ENCODE results near the gene MAP3K6. TPM values are rescaled to one million over a fixed set of nuclear protein-coding genes. Genes with fewer than 3 reads are reported as not detected.
A peak's percentile ranks its signal among the peaks of the same experiment; 100 is the strongest.
"Not testable (repeated sequence)": the region's sequence is repeated elsewhere in the genome, so short reads cannot be mapped to it uniquely, and the experiment has no call there.

Gene MAP3K6, protein sequence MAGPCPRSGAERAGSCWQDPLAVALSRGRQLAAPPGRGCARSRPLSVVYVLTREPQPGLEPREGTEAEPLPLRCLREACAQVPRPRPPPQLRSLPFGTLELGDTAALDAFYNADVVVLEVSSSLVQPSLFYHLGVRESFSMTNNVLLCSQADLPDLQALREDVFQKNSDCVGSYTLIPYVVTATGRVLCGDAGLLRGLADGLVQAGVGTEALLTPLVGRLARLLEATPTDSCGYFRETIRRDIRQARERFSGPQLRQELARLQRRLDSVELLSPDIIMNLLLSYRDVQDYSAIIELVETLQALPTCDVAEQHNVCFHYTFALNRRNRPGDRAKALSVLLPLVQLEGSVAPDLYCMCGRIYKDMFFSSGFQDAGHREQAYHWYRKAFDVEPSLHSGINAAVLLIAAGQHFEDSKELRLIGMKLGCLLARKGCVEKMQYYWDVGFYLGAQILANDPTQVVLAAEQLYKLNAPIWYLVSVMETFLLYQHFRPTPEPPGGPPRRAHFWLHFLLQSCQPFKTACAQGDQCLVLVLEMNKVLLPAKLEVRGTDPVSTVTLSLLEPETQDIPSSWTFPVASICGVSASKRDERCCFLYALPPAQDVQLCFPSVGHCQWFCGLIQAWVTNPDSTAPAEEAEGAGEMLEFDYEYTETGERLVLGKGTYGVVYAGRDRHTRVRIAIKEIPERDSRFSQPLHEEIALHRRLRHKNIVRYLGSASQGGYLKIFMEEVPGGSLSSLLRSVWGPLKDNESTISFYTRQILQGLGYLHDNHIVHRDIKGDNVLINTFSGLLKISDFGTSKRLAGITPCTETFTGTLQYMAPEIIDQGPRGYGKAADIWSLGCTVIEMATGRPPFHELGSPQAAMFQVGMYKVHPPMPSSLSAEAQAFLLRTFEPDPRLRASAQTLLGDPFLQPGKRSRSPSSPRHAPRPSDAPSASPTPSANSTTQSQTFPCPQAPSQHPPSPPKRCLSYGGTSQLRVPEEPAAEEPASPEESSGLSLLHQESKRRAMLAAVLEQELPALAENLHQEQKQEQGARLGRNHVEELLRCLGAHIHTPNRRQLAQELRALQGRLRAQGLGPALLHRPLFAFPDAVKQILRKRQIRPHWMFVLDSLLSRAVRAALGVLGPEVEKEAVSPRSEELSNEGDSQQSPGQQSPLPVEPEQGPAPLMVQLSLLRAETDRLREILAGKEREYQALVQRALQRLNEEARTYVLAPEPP (N-terminal part only)
- total RNA-seq (2014; rRNA removed; shearing (Covaris generic)) = 8.2 and 12.1 TPM in 2 replicates

DNA sequence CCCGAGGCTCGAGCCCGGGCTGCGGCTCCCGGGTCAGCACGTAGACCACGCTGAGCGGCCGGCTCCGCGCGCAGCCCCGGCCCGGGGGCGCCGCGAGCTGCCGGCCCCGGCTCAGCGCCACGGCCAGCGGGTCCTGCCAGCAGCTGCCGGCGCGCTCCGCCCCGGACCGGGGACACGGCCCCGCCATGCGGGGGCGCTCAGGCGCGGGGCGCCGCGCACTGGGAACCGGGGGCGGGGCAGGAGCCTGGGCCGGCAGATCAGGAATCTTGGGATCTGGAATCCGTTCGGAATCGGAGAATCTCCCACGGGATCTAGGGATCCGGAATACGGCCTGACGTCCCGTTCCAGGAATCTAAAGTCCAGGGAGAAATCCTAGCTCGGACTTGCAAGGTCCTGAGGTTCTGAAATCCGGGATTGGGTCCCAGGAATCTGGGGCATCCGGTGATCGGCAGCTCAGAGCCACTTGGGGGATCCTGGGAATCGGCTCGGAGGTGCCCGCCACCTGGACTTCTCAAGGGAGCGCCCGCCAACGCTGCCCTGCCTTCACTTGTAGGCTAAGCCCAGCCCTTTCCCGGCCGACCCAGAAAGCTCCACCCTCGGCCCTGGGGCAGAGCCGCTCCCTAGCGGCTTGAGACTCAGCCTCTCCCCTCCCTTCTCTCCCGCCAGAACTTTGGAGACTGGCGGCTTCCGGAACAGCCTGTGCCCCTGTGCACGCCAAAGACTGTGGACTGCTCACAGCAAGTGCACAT lies at the start of gene MAP3K6:
Gene MAP3K6, minus strand, starts transcription at position 551 of the 749 bp plus-strand sequence. Its CDS starts 364 bp downstream, at position 187.
- DNase-seq (ENCODE audit: low read depth) = peak; percentile 90

DNA sequence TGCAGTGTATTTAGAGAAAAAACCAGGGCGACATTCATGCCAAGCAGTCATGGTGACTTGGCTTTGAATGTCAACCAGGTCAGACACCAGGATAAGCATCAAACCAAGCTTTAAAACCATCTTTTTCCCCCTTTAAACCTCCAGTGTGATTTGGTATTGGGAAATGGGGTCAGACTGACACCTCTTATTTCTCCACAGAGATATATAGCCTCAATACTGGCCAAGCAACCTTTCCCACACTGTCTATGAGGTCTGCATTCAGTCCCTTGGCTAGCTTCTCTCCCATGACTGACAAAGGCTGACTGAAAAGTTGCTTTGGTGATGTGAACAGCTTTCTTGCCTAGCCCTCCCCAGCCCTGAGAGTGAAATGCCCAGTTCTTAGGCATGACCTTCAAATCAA lies 47.3 kb upstream of the MAP3K6 start:
- DNase-seq (ENCODE audit: low read depth) = no peak

GRCh38 chr1:27413004-27413403 lies 46.2 kb upstream of the MAP3K6 start:
- no peak for DNase-seq (ENCODE audit: low read depth)

DNA sequence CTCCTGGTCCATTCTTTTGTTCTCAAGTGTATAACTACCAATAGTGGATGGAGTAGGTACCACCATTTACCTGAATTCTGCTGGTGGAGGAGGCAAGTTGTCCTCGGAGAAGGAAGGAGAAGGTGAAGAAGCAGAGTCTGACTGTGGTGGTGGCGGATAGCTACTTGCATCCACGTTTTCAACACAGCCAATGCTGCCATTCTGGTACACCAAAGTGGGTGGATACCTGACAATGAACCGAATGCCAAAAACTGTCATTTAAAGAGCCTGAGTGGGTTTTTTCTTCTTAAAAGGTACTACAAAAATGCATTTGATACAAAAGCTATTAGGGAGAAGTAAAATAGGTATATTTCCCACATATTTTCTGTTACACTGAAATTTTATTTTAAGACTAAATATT lies 45.7 kb upstream of the MAP3K6 start:
- no peak for DNase-seq (ENCODE audit: low read depth)

GRCh38 chr1:27410709-27411108 lies 43.9 kb upstream of the MAP3K6 start:
- no peak for DNase-seq (ENCODE audit: low read depth)

- DNase-seq (ENCODE audit: low read depth) = no peak
These were observed 42.9 kb upstream of the MAP3K6 start for GRCh38 chr1:27409669-27410068.

DNA sequence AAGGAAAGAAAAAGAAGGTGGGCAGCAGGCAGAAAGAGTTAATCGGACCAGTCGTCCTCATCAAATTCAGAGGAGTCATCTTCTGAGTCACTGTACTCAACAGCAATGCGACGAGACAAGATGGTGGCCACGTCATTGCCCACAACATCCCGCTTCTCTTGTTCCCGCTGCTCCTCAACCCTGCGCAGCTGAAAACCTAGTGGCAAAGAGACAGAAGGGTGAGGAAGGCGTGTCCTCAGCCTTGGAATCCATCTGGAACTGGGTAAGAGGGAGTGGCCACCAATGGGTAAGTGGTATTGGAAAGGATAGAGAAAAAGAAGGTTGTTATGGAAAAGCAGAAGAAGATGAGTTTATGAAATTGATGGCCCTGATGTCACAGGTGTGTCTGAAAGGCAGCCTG lies 41.4 kb upstream of the MAP3K6 start:
- DNase-seq (ENCODE audit: low read depth) = no peak

DNA sequence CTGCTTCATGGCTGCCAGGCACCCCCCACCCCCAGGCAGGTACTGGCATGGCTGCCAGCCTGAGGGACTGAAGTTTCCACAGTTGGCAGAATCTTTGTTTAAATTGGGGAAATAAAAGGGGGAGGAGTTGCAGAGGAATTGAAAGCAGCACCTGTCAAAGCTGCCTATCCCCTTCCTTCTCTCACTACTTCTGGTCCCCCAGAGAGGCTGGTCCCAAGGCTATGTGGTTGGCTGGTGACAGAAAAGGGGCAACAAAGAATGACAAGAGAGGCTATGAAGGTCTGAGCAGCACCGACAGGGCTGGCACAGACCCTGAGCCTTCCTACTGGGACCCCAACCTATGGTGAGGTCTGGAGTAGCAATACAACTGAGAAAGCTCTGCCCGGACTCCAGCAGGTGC lies 40.0 kb upstream of the MAP3K6 start:
- DNase-seq (ENCODE audit: low read depth) = not testable (repeated sequence)

GRCh38 chr1:27406362-27406680 lies 39.6 kb upstream of the MAP3K6 start:
- no peak for DNase-seq (ENCODE audit: low read depth)

DNA sequence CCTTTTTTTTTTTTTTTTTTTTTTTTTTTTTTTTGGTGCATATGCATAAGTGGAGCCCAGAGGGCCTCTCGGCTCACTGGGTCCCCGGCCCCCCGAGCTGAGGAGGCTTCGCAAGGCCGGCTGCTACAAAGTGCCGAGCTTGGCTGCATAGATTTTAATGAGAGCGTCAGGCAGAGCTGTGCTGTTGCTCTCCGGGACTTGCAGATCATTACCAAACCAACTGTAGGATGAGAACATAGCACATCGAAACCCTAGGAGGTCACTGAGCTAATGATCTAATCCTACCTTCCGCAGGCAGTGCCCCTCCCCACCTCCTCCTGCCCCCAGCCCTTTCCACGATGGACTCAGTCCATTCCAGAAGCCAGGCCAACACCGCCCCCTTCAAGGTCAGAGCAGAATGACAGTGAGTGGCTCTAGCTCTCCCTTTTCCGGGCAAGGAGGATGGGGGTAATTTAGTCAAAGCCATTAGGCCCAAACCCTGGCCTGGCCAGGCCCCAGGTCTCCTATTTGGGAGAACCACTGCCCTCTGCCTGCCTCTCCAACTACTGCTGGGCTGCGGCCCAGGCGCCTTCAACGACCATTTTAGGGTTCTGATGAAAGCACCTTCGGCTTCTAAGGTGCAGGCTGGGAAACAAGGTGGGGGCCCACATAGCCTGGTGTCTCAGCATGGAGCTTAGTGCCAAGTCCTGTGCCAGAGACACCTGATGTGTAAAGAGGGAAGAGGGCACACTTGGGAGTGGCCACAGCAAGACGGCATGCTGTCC lies 39.0 kb upstream of the MAP3K6 start:
- DNase-seq (ENCODE audit: low read depth) = not testable (repeated sequence)

- DNase-seq (ENCODE audit: low read depth) = peak; percentile 74
These were observed 38.3 kb upstream of the MAP3K6 start for GRCh38 chr1:27405074-27405473.

DNA sequence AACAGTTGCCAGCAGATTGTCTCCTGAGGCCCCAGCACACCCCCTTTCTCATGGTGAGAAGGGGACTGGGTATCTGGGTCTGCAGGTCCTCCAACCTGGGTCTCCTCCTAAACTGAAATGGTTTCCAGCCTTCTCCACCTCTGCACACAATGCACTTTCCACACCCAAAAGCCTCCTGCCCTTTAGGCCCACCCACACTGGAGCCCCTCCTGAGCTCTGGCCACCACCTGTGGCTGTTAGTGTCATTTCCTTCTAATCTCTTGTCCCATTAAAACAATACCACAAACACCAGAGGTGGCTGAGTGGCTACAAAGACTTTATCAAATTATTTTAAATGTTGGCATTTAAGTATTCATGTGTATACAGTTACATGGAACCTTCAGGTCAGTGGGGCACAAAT lies 37.2 kb upstream of the MAP3K6 start:
- DNase-seq (ENCODE audit: low read depth) = no peak

GRCh38 chr1:27403065-27403726 lies 36.4 kb upstream of the MAP3K6 start:
- peak; percentile 83 for DNase-seq (ENCODE audit: low read depth)

DNA sequence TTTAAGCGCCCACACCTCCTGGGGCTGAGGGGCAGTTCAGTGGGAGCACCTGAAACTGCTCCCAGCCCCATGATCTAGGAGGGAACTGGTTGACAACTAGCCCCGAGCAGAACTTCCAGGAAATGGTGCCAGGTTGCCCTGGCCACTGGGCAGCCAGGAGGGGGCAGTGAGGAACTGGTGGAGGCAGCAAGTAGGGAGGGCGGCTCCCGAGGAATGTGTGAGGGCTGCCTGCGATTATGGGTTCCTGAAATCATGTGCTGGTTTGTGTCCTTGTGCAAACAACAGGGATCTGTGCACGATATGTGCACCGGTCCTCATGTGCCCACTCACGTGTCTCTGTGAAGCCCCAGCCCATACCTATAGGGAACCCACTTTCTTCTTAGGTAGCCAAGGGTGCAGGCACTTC lies 35.6 kb upstream of the MAP3K6 start:
- peak; percentile 72 for DNase-seq (ENCODE audit: low read depth)

GRCh38 chr1:27400963-27401341 lies 34.2 kb upstream of the MAP3K6 start:
- no peak for DNase-seq (ENCODE audit: low read depth)

- no peak for DNase-seq (ENCODE audit: low read depth)
These were observed 33.6 kb upstream of the MAP3K6 start for GRCh38 chr1:27400082-27400962.

- DNase-seq (ENCODE audit: low read depth) = no peak
These were observed 32.7 kb upstream of the MAP3K6 start for GRCh38 chr1:27399251-27400025.

DNA sequence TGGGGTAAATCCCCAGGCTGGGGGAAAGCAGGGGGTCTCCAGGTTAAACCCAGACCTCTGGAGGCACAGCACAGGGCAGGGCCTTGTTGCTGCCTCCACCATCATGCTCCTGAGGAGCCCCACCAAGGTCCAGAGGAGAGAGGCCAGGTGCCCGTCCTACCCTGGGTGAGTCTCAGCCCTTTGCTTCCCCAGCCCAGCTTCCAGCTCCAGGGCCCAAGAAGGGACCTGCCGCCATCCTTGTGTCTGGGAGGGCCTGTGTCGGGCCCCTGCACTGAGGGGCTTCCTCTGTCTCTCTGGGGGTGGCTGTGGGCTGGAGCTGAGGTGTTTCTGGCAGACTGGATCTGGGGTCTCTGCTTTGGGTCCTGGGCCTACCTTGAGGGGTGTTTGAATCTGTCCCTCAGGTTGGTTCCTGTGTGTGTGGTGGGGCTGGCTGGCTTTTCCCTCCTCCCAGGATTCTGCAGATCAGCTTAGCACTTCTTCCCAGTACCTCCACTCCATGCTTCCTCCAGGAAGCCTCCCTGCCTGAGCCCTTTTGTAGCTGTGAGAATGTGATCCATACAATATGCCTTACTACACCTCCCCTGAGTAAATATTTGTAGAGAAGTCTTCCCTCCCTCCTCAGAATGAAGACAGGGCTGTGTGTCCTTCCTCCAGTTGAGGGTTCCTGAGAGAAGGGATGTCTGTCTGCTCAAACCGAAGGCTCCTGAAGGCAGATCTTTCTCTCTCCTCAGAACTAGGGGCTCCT lies 31.8 kb upstream of the MAP3K6 start:
- DNase-seq (ENCODE audit: low read depth) = no peak

All from Daoy (cell line).